Muscle of leg (tissue), 11 donors: Measurements from ENCODE around the gene KIF1A. TPM values are rescaled to one million over a fixed set of nuclear protein-coding genes. Genes with fewer than 3 reads are reported as not detected.

ENCODE experiments used
- DNase-seq: peaks from one replicate; pipeline ENCODE4 v3.0.0; 2013
- H3K27ac ChIP-seq: one replicate; pipeline ENCODE4 v1.5.1; 2013; ENCODE audit warnings: mild to moderate bottlenecking, low read length, control low read depth
- H3K27me3 ChIP-seq: one replicate; pipeline ENCODE4 v1.6.1; 2013; ENCODE audit warnings: low read length; ENCODE audit not compliant: control insufficient read depth, insufficient read depth
- H3K36me3 ChIP-seq: one replicate; pipeline ENCODE4 v1.6.1; 2013; ENCODE audit warnings: low read length; ENCODE audit not compliant: control insufficient read depth, insufficient read depth
- H3K4me1 ChIP-seq: one replicate; pipeline ENCODE4 v1.6.1; 2013; ENCODE audit warnings: low read length; ENCODE audit not compliant: control insufficient read depth, insufficient read depth
- H3K4me3 ChIP-seq: one replicate; pipeline ENCODE4 v1.5.1; 2013; ENCODE audit warnings: low read length, control low read depth
- H3K9me3 ChIP-seq: replicated peaks from 2 replicates; pipeline ENCODE4 v1.6.1; 2013; ENCODE audit warnings: low read depth, low read length; ENCODE audit not compliant: control insufficient read depth
- WGBS: methylation state at CpG from one replicate; pipeline ENCODE4 v1.1.5; 2013; ENCODE audit warnings: missing lambda C conversion rate; ENCODE audit not compliant: insufficient coverage; 5-methylcytosine and 5-hydroxymethylcytosine counted together
- polyA plus RNA-seq, 8 donors: library from polyadenylated mRNA; unstranded; fragments of 120-200 nt; gene quantifications; one replicate each; pipeline versions ENCODE4 v1.2.1 to v1.2.3, GENCODE V29; 2013; ENCODE audit warnings: inconsistent platforms in 1 of 8, low replicate concordance in 1 of 8; ENCODE audit not compliant: insufficient read length in 8 of 8, insufficient read depth in 1 of 8
- total RNA-seq: library from RNA; stranded (reverse); fragments of 120-200 nt; gene quantifications from one replicate; pipeline ENCODE4 v1.2.4, GENCODE V29; 2013

Gene KIF1A
- total and polyA plus RNA-seq, 9 donors, result 2.2 to 8.6 (median 4.9) TPM

DNA sequence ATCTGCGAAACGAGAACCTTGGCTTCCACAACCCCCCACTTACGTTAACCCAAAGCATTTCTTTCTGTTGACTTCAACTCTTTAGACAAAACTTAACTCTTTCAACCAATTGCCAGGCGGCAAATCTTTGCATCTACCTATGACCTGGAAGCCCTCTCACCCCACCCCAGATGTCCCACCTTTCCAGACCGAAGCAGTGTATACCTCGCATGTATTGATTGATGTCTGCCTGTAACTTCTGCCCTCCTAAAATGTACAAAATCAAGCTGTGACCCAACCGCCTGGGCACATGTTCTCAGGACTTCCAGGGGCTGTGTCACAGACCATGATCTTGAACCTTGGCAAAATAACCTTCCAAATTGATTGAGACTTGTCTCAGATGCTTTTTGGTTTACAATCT is 149.6 kb downstream of the KIF1A start:
- Histone ChIP-seq H3K27me3 (peaks cover 36% of the 10 kb centered on the region), H3K36me3 (no peaks in the 10 kb centered on the region), H3K27ac (no peak overlapping the region), H3K9me3 (no peaks in the 10 kb centered on the region), H3K4me1 (no peaks in the 10 kb centered on the region), H3K4me3 (no peak overlapping the region)
- DNase-seq, result no peak
- 65% methylated on average over 6 of the region's 7 CpGs for WGBS

DNA sequence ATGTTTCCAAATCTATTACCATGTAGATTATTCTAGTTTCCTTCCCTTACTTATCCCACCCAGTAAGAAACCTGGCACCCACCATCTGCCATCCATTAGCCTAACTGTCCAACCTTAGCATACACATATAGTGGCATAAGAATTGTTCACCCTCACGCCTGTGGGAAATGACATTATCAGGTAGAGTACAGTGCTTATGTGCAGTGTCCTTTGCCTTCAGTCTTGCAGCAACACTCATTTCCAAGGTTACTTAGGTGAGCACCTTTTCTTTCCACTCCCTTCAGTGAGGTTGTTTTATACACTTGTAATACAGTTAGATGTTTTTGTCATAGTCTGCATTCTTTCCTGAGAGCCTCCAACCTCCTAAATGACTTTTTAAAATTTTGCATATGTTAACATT is 155.4 kb downstream of the KIF1A start:
- Histone ChIP-seq H3K9me3 (peaks cover 3% of the 10 kb centered on the region), H3K36me3 (no peaks in the 10 kb centered on the region), H3K27ac (no peak overlapping the region), H3K4me1 (no peaks in the 10 kb centered on the region), H3K27me3 (peaks cover 13% of the 10 kb centered on the region), H3K4me3 (no peak overlapping the region)
- no CpG with 5 or more reads among the region's 1 CpG for WGBS
- no peak for DNase-seq

Other genes with a start within 250 kb of the KIF1A start
- 18.9 TPM for gene CAPN10, start 233.5 kb downstream of the KIF1A start, total RNA-seq
- gene CAPN10, start 233.5 kb downstream of the KIF1A start, polyA plus RNA-seq, result 10 to 100 TPM; 14.2 to 23.6 (median 17.1) TPM
- gene GPR35, start 194.7 kb downstream of the KIF1A start, total RNA-seq, result 1.1 TPM
- gene GPR35, start 194.7 kb downstream of the KIF1A start, polyA plus RNA-seq, result 1 to 10 TPM in 5 of 8 donors, under 1 TPM in 3; 0.75 to 5.1 (median 1.9) TPM
- gene AQP12B, start 137.3 kb downstream of the KIF1A start, total RNA-seq, result not detected
- 1 to 10 TPM in 4 of 8 donors, under 1 TPM in 4; 0.24 to 1.7 (median 1.0) TPM for gene AQP12B, start 137.3 kb downstream of the KIF1A start, polyA plus RNA-seq
- not detected for gene AQP12A, start 128.4 kb downstream of the KIF1A start, total RNA-seq
- gene AQP12A, start 128.4 kb downstream of the KIF1A start, polyA plus RNA-seq, result 1 to 10 TPM in 2 of 8 donors, under 1 TPM in 5, not detected in 1; 0.27 to 1.4 (median 0.86) TPM
- gene AGXT, start 48.6 kb upstream of the KIF1A start, total RNA-seq, result 0.13 TPM
- under 1 TPM in 2 of 8 donors, not detected in 6; 0.19 to 0.30 TPM for gene AGXT, start 48.6 kb upstream of the KIF1A start, polyA plus RNA-seq
- gene MAB21L4, start 75.9 kb upstream of the KIF1A start, total RNA-seq, result not detected
- gene MAB21L4, start 75.9 kb upstream of the KIF1A start, polyA plus RNA-seq, result 1 to 10 TPM in 1 of 8 donors, under 1 TPM in 4, not detected in 3; 0.06 to 2.4 (median 0.36) TPM
- gene CROCC2, start 86.1 kb upstream of the KIF1A start, total RNA-seq, result 0.04 TPM
- gene CROCC2, start 86.1 kb upstream of the KIF1A start, polyA plus RNA-seq, result under 1 TPM in 7 of 8 donors, not detected in 1; 0.11 to 0.50 (median 0.22) TPM
- gene SNED1, start 178.4 kb upstream of the KIF1A start, total RNA-seq, result 2.8 TPM
- 1 to 10 TPM; 1.3 to 4.6 (median 2.5) TPM for gene SNED1, start 178.4 kb upstream of the KIF1A start, polyA plus RNA-seq